Stomach (tissue), 9 donors: Measurements from ENCODE around the gene NUMB. TPM values are rescaled to one million over a fixed set of nuclear protein-coding genes. Genes with fewer than 3 reads are reported as not detected.

Source experiments
- DNase-seq, 2 donors: peaks; one replicate each; pipeline versions ENCODE4 v3.0.0 to v3.0.0-alpha.2; 2013 to 2019
- H3K27ac ChIP-seq, 5 donors: fragments of 200-600 bp in 4 of 5; sonication (generic) in 4 of 5; one replicate each; pipeline ENCODE4 v1.5.1; 2013 to 2019; ENCODE audit warnings: mild to moderate bottlenecking in 1 of 5, moderate library complexity in 1 of 5
- H3K27me3 ChIP-seq, 3 donors: fragments of 200-600 bp; sonication (generic); one replicate each; pipeline ENCODE4 v1.5.1; 2017 to 2019; ENCODE audit warnings: mixed run types in 1 of 3
- H3K36me3 ChIP-seq, 4 donors: fragments of 200-600 bp; sonication (generic); 1 replicate in 3 of 4; 2 replicates in 1 of 4; pipeline ENCODE4 v1.5.1; 2016 to 2019
- H3K4me1 ChIP-seq, 4 donors: fragments of 200-600 bp; sonication (generic); one replicate each; pipeline ENCODE4 v1.5.1; 2016 to 2019
- H3K4me3 ChIP-seq, 4 donors: fragments of 200-600 bp; sonication (generic) in 3 of 4; one replicate each; pipeline ENCODE4 v1.5.1; 2016 to 2019; ENCODE audit warnings: mild to moderate bottlenecking in 1 of 4
- H3K9me3 ChIP-seq, 4 donors: fragments of 200-600 bp; sonication (generic); one replicate each; pipeline ENCODE4 v1.5.1; 2016 to 2019
- CTCF ChIP-seq, 7 experiments: fragments of 450-650 bp in 4 of 7; fragments of 200-600 bp in 3 of 7; sonication (generic) in 3 of 7; IDR thresholded peaks; one replicate each; pipeline ENCODE4 v1.5.1; 2016 to 2019; ENCODE audit warnings: antibody characterized with exemption in 7 of 7, control low read depth in 2 of 7, mild to moderate bottlenecking in 1 of 7
- EP300 ChIP-seq: sonication (generic); formaldehyde crosslinking; IDR thresholded peaks from one replicate; pipeline ENCODE4 v1.6.1; 2017; ENCODE audit warnings: antibody characterized with exemption
- POLR2A ChIP-seq, 4 donors: fragments of 450-650 bp; IDR thresholded peaks; one replicate each; pipeline ENCODE4 v1.6.1; 2016; ENCODE audit warnings: antibody characterized with exemption in 4 of 4, control low read depth in 2 of 4, mild to moderate bottlenecking in 1 of 4, moderate library complexity in 1 of 4
- POLR2AphosphoS5 ChIP-seq, 3 donors: sonication (generic); formaldehyde crosslinking; IDR thresholded peaks; one replicate each; pipeline ENCODE4 v1.6.1; 2016; ENCODE audit warnings: antibody characterized with exemption in 3 of 3
- WGBS, 5 donors: extraction: QIAGEN DNeasy Blood & Tissue Kit in 3 of 5; methylation state at CpG; one replicate each; pipeline versions ENCODE4 v1.1.5 to v1.1.7; 2013 to 2018; 5-methylcytosine and 5-hydroxymethylcytosine counted together
- intact Hi-C: fragments of 100-400 bp; cut with DNase I; formaldehyde crosslinking; loops from one replicate; pipeline ENCODE4 v1.15.1; 2023; ENCODE audit warnings: low total_unique reads
- polyA plus RNA-seq, 3 donors: library from polyadenylated mRNA; stranded (reverse); fragments of 200-250 nt; gene quantifications; one replicate each; pipeline ENCODE4 v1.2.3, GENCODE V29; 2013
- total RNA-seq, 5 donors: library from RNA; depleted of rRNA; stranded (reverse); fragments of >200 nt; gene quantifications; one replicate each; pipeline versions ENCODE4 v1.1.0 to v1.2.3, GENCODE V29; 2014 to 2016
- donor health status: healthy with polysubstance abuse.
- donor health status: Bipolar disorder and iron deficiency.
- donor health status: healthy.

NUMB gene
- total and polyA plus RNA-seq, 8 donors = 26.4 to 135 (median 50.0) TPM

GRCh38 chr14:73289308-73289707 is 169.0 kb downstream of the NUMB start:
- Histone ChIP-seq H3K4me1 (peaks cover 0 to 35% (median 16%) of the 10 kb centered on the region in 4 donors), H3K9me3 (no peaks in the 10 kb centered on the region), H3K36me3 (peaks cover 17 to 80% (median 71%) of the 10 kb centered on the region in 4 donors), H3K4me3 (no peak overlapping the region), H3K27ac (peak overlapping the region in 1 of 5 donors; percentile 7), H3K27me3 (no peaks in the 10 kb centered on the region)
- 68 to 76% (median 74%) methylated on average over 3 of the region's 3 CpGs for WGBS, 5 donors
- no peak for DNase-seq
- intact Hi-C loops = no loop called here
- TF ChIP-seq POLR2A (IDR thresholded peaks at IDR 0.05) = no peak
- TF ChIP-seq POLR2AphosphoS5 (IDR thresholded peaks at IDR 0.05) = no peak

- no peaks in the 10 kb centered on the region for H3K27me3 ChIP-seq
- H3K9me3 ChIP-seq = no peaks in the 10 kb centered on the region
- no peak overlapping the region for H3K4me3 ChIP-seq
- no peak overlapping the region for H3K27ac ChIP-seq
- peaks cover 32 to 87% (median 78%) of the 10 kb centered on the region in 4 donors for H3K36me3 ChIP-seq
- TF ChIP-seq CTCF (IDR thresholded peaks at IDR 0.05) (no peak), POLR2AphosphoS5 (IDR thresholded peaks at IDR 0.05) (no peak), POLR2A (IDR thresholded peaks at IDR 0.05) (no peak), EP300 (no peak)
- WGBS, 5 donors = 90 to 95% (median 92%) methylated on average over 5 of the region's 5 CpGs
- peaks cover 0 to 35% (median 16%) of the 10 kb centered on the region in 4 donors for H3K4me1 ChIP-seq
- intact Hi-C loops = no loop called here
- no peak for DNase-seq
Observed at GRCh38 chr14:73287071-73287470, 171.3 kb downstream of the NUMB start.

GRCh38 chr14:73286598-73286997 is 171.7 kb downstream of the NUMB start:
- 89 to 97% (median 94%) methylated on average over 2 of the region's 2 CpGs for whole genome bisulfite sequencing, 5 donors
- Histone ChIP-seq H3K27me3 (no peaks in the 10 kb centered on the region), H3K27ac (no peak overlapping the region), H3K4me1 (peaks cover 0 to 35% (median 15%) of the 10 kb centered on the region in 4 donors), H3K36me3 (peaks cover 33 to 87% (median 78%) of the 10 kb centered on the region in 4 donors), H3K9me3 (no peaks in the 10 kb centered on the region), H3K4me3 (no peak overlapping the region)
- TF ChIP-seq CTCF (IDR thresholded peaks at IDR 0.05) (no peak), POLR2AphosphoS5 (IDR thresholded peaks at IDR 0.05) (no peak), POLR2A (IDR thresholded peaks at IDR 0.05) (no peak), EP300 (no peak)
- DNase-seq = no peak
- intact Hi-C loops = no loop called here

GRCh38 chr14:73285979-73286378 is 172.4 kb downstream of the NUMB start:
- Histone ChIP-seq H3K36me3 (peaks cover 31 to 88% (median 78%) of the 10 kb centered on the region in 4 donors), H3K4me1 (peaks cover 0 to 30% (median 12%) of the 10 kb centered on the region in 4 donors), H3K4me3 (no peak overlapping the region), H3K9me3 (no peaks in the 10 kb centered on the region), H3K27ac (no peak overlapping the region), H3K27me3 (no peaks in the 10 kb centered on the region)
- no peak for TF ChIP-seq EP300
- WGBS, 5 donors = 84 to 100% (median 93%) methylated on average over 1 of the region's 1 CpG
- intact Hi-C loops = no loop called here
- no peak for DNase-seq

GRCh38 chr14:73283608-73284379 is 174.6 kb downstream of the NUMB start:
- H3K27me3 ChIP-seq = no peaks in the 10 kb centered on the region
- H3K27ac ChIP-seq = no peak overlapping the region
- peaks cover 40 to 100% (median 94%) of the 10 kb centered on the region in 4 donors for H3K36me3 ChIP-seq
- peaks cover 0 to 8% (median 0%) of the 10 kb centered on the region in 4 donors for H3K4me1 ChIP-seq
- intact Hi-C loops = no loop called here
- no peak for TF ChIP-seq POLR2AphosphoS5 (IDR thresholded peaks at IDR 0.05)
- no peak for TF ChIP-seq CTCF (IDR thresholded peaks at IDR 0.05)
- TF ChIP-seq POLR2A (IDR thresholded peaks at IDR 0.05) = no peak
- no peak for TF ChIP-seq EP300
- no peaks in the 10 kb centered on the region for H3K9me3 ChIP-seq
- 60 to 72% (median 69%) methylated on average over 12 of the region's 12 CpGs for WGBS, 5 donors
- peak in 1 of 2 donors; percentile 41 for DNase-seq
- no peak overlapping the region for H3K4me3 ChIP-seq
